GM19395 (cell line): ENCODE results near the gene GPNMB.
"Not testable (repeated sequence)": the region's sequence is repeated elsewhere in the genome, so short reads cannot be mapped to it uniquely, and the experiment has no call there.

Experiments used
- ATAC-seq: cut with Tn5 transposase; IDR thresholded peaks from one replicate; pipeline ENCODE4 v1.9.1; 2021; ENCODE audit warnings: mild to moderate bottlenecking, moderate library complexity; ENCODE audit not compliant: unreplicated experiment

The GPNMB gene

DNA sequence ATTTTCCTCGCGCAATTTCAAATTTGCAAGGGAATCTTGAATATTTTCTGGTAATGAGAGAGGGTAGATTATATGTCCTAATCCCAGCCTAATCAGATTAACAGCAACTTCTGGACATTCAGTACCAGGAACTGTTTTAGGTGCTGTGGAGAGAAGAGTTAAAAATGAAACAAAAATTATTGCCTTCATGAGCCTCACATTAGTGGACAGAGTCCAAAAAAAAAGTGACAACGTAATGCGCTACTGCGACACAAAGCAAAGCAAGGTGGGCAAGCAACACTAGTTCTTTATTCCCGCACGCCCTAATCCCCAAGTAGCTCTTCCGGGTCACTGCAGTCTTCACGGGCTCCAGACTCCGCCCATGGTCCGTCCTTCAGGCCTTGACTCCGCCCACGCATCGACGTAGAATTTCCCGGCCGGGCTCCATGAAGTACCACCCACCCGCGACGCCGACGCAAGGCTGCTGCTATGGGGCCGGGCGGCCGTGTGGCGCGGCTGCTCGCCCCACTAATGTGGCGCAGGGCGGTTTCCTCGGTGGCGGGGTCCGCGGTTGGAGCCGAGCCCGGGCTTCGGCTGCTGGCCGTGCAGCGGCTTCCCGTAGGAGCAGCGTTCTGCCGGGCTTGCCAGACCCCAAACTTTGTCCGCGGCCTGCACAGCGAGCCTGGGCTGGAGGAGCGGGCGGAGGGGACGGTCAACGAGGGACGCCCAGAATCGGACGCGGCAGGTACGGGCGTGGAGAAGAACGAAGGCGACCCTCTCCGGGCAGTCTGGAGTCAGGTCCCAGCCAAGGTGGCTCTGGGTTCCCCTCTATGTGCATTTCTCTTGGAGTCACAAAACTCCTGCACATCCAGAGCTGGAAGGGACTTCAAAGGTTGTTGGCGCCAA, 52.6 kb downstream of the GPNMB start, which contains the start of gene MALSU1:
TSS of gene MALSU1 (plus strand) at position 455 of the 885 bp plus-strand sequence. CDS start at position 469, 14 bp downstream.
- peak; percentile 99 for ATAC-seq

DNA sequence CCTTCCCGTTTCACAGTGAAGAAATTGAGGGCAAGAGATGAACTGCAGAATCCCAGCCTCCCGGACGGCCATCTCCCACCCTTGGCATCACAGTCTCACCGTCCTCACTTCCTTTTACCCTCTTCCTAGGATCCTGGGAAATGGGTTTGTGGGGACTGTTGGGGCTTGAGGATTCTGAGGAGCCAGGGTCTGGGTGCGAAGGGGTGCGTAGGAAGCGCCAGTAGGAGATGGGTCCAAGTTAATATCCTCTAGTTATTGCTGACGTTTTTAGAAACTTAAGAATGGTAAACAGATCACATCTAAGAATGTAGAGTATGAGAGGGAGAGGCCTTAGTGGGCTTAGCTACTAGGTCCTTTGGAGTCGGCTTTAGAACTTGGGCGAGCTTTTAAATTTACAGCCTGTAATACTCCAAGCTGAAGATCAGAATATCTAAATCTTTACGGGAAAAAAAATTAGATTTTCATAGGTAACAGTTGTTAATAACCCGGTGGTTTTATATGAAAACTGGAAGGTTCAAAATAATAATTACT, 53.3 kb downstream of the GPNMB start:
- no peak for ATAC-seq

- ATAC-seq = no peak
These were observed 60.5 kb downstream of the GPNMB start for GRCh38 chr7:23306936-23307521.

DNA sequence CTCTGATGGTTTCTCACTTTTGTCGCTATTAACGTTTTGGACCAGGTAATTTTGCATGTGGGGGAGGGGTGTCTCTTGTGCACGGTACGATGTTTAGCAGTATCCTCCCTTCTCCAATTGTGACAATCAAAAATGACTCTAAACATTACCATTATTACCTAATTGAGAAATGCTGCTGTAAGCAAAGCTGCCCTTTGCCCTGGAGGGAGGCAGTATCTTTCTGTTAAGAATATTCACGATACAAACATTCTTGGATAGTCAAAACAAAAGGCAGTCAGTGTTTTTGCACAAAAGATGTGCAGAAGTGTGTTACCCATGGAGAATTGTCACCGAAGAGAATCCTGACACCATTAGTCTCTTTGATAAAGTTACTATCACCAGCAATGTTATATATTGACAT, 62.2 kb downstream of the GPNMB start:
- ATAC-seq = no peak

GRCh38 chr7:23312141-23312540, 65.6 kb downstream of the GPNMB start:
- ATAC-seq = not testable (repeated sequence)

DNA sequence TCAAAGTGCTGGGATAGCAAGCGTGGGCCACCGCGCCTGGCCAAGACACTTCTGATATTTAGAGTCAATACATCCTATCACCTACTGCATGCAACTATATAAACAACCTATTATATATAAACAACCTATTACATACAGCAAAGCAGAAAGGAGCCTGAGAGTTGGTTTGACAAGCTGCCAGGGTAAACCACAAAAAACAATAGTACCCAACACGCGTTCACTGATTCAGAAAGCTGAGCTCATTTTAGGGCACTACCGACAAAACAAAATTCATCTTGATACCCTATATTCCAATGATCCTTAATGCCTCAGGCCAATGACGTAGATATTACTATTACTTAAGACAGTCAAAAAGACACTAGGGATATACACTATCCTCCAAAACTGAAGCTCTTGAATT, 68.8 kb downstream of the GPNMB start:
- ATAC-seq = no peak
